HEK293 (cell line): ENCODE measurements around the gene DBNL.

Experiments used
- CTCF ChIA-PET: fragments of 350-600 bp; formaldehyde crosslinking; extraction: SDS; loops from one replicate; lab custom pipeline; 2021; ENCODE audit warnings: antibody characterized with exemption; lab: Yijun Ruan, JAX
- POLR2A ChIA-PET: fragments of 300-600 bp; formaldehyde crosslinking; extraction: SDS; loops from one replicate; lab custom pipeline; 2020; ENCODE audit warnings: antibody characterized with exemption, inconsistent platforms; lab: Yijun Ruan, JAX
- H3K27ac ChIP-seq: fragments of 200-500 bp; sonication (Bioruptor generic); 2 replicates; pipeline ENCODE4 v1.5.1; 2014; ENCODE audit warnings: low read depth, low read length, control low read depth, inconsistent platforms; ENCODE audit errors: extremely low read depth
- H3K36me3 ChIP-seq, 2 experiments: fragments of 200-500 bp in 1 of 2; sonication (Bioruptor generic) in 1 of 2; 1 replicate in 1 of 2; 2 replicates in 1 of 2; pipeline ENCODE4 v1.5.1; 2014 to 2017; ENCODE audit warnings: inconsistent platforms in 2 of 2, low read length in 2 of 2; ENCODE audit not compliant: control insufficient read depth in 2 of 2, insufficient read depth in 1 of 2
- H3K4me1 ChIP-seq: fragments of 200-500 bp; sonication (Bioruptor generic); 2 replicates; pipeline ENCODE4 v1.5.1; 2014; ENCODE audit warnings: mild to moderate bottlenecking, low read length, inconsistent platforms; ENCODE audit not compliant: control insufficient read depth, insufficient read depth
- H3K4me3 ChIP-seq: 2 replicates; pipeline ENCODE4 v1.5.1; 2011; ENCODE audit warnings: low read depth, mild to moderate bottlenecking, control low read depth, low read length, moderate library complexity
- H3K9me3 ChIP-seq: fragments of 200-500 bp; sonication (Bioruptor generic); 2 replicates; pipeline ENCODE4 v1.5.1; 2014; ENCODE audit warnings: low read depth, low read length, inconsistent platforms; ENCODE audit not compliant: control insufficient read depth, insufficient read depth
- MEIS1 ChIP-seq: sonication (generic); formaldehyde crosslinking; IDR thresholded peaks from 2 replicates; pipeline ENCODE4 v1.8.1; 2022; ENCODE audit warnings: missing genetic modification reagents, mild to moderate bottlenecking, borderline replicate concordance
- OSR2 ChIP-seq: fragments of 450-650 bp; formaldehyde crosslinking; IDR thresholded peaks from 2 replicates; pipeline ENCODE4 v1.5.1; 2016; ENCODE audit warnings: missing biosample characterization, missing genetic modification characterization
- TSHZ1 ChIP-seq: fragments of 450-650 bp; formaldehyde crosslinking; IDR thresholded peaks from 2 replicates; pipeline ENCODE4 v1.5.1; 2016; ENCODE audit warnings: missing biosample characterization, missing genetic modification characterization, borderline replicate concordance
- ZEB2 ChIP-seq: fragments of 450-650 bp; formaldehyde crosslinking; IDR thresholded peaks from 2 replicates; pipeline ENCODE4 v1.5.1; 2016; ENCODE audit warnings: missing biosample characterization, missing genetic modification characterization
- ZNF112 ChIP-seq: fragments of 450-650 bp; formaldehyde crosslinking; IDR thresholded peaks from 2 replicates; pipeline ENCODE4 v1.5.0; 2017; ENCODE audit warnings: missing biosample characterization, missing genetic modification characterization
- ZNF121 ChIP-seq: fragments of 450-650 bp; formaldehyde crosslinking; IDR thresholded peaks from 2 replicates; pipeline ENCODE4 v1.5.1; 2016; ENCODE audit warnings: missing biosample characterization, missing genetic modification characterization
- ZNF133 ChIP-seq: fragments of 450-650 bp; formaldehyde crosslinking; IDR thresholded peaks from 2 replicates; pipeline ENCODE4 v1.5.1; 2016; ENCODE audit warnings: missing biosample characterization, missing genetic modification characterization
- ZNF140 ChIP-seq: fragments of 450-650 bp; formaldehyde crosslinking; IDR thresholded peaks from 2 replicates; pipeline ENCODE4 v1.5.1; 2016; ENCODE audit warnings: missing biosample characterization, missing genetic modification characterization
- ZNF146 ChIP-seq: fragments of 450-650 bp; formaldehyde crosslinking; IDR thresholded peaks from 2 replicates; pipeline ENCODE4 v1.5.1; 2016; ENCODE audit warnings: missing biosample characterization, missing genetic modification characterization
- ZNF2 ChIP-seq: fragments of 450-650 bp; formaldehyde crosslinking; IDR thresholded peaks from 2 replicates; pipeline ENCODE4 v1.5.1; 2016; ENCODE audit warnings: missing biosample characterization, missing genetic modification characterization
- ZNF394 ChIP-seq: fragments of 450-650 bp; formaldehyde crosslinking; IDR thresholded peaks from 2 replicates; pipeline ENCODE4 v1.5.1; 2016; ENCODE audit warnings: missing biosample characterization, missing genetic modification characterization, mild to moderate bottlenecking, moderate library complexity, borderline replicate concordance
- ZNF404 ChIP-seq: fragments of 450-650 bp; formaldehyde crosslinking; IDR thresholded peaks from 2 replicates; pipeline ENCODE4 v1.5.1; 2017; ENCODE audit warnings: missing biosample characterization, missing genetic modification characterization
- ZNF514 ChIP-seq: fragments of 450-650 bp; formaldehyde crosslinking; IDR thresholded peaks from 2 replicates; pipeline ENCODE4 v1.5.1; 2016; ENCODE audit warnings: missing biosample characterization, missing genetic modification characterization
- ZNF544 ChIP-seq: fragments of 450-650 bp; formaldehyde crosslinking; IDR thresholded peaks from 2 replicates; pipeline ENCODE4 v1.5.0; 2017; ENCODE audit warnings: missing biosample characterization, missing genetic modification characterization
- ZNF837 ChIP-seq: fragments of 450-650 bp; formaldehyde crosslinking; IDR thresholded peaks from 2 replicates; pipeline ENCODE4 v1.5.1; 2016; ENCODE audit warnings: missing biosample characterization, missing genetic modification characterization
- TF ChIP-seq, protein P1 (sequence below): fragments of 450-650 bp; formaldehyde crosslinking; IDR thresholded peaks from 2 replicates; pipeline ENCODE4 v1.5.1; 2016; ENCODE audit warnings: missing biosample characterization, missing genetic modification characterization
- TF ChIP-seq, protein P2 (sequence below): fragments of 450-650 bp; formaldehyde crosslinking; IDR thresholded peaks from 2 replicates; pipeline ENCODE4 v1.5.1; 2017; ENCODE audit warnings: missing biosample characterization, mild to moderate bottlenecking, missing genetic modification characterization, moderate library complexity
- TF ChIP-seq, protein P3 (sequence below): fragments of 450-650 bp; formaldehyde crosslinking; IDR thresholded peaks from 2 replicates; pipeline ENCODE4 v1.5.1; 2016; ENCODE audit warnings: missing biosample characterization, missing genetic modification characterization, borderline replicate concordance
- TF ChIP-seq, protein P4 (sequence below): fragments of 450-650 bp; IDR thresholded peaks from 2 replicates; pipeline ENCODE4 v1.5.1; 2018; ENCODE audit warnings: missing biosample characterization, mild to moderate bottlenecking, missing genetic modification characterization

DBNL gene

DNA sequence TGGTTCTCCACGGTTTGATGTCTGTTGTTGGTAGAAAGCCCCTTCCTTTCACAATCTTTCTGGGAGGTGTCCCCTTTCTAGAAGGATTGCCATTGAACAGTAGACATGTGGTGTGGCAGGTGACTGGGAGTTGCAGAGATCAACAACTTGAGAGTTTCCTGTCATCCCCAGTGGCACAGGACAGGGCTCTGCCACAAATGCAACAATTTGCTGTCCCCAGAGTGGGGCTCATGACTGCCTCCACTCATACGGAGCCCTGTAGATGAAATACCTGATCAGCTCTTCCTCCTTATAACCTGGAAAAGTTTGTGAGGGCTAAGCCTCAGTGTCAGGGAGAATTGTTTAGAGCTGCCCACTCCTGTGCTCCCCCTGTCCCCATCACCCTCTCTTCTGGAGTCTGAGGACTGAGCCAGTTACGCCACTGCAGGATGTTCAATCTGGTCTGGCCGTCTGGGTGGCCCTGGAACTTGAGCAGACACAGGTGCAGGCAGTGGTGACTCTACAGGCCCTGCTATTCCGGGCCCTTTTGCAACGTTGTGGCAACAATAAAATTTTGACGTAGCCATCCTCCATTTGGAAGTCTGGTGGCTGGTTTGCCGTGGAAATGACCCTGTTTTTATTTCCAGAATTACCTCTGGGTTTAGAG, 6.5 kb downstream of the DBNL start:
- H3K36me3 ChIP-seq, result peaks cover 27 to 75% of the 10 kb centered on the region in 2 experiments
- H3K4me3 ChIP-seq, result no peak overlapping the region
- TF ChIP-seq, protein P1, sequence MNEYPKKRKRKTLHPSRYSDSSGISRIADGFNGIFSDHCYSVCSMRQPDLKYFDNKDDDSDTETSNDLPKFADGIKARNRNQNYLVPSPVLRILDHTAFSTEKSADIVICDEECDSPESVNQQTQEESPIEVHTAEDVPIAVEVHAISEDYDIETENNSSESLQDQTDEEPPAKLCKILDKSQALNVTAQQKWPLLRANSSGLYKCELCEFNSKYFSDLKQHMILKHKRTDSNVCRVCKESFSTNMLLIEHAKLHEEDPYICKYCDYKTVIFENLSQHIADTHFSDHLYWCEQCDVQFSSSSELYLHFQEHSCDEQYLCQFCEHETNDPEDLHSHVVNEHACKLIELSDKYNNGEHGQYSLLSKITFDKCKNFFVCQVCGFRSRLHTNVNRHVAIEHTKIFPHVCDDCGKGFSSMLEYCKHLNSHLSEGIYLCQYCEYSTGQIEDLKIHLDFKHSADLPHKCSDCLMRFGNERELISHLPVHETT (tag by site-specific recombination), result no peak
- TF ChIP-seq ZNF2 (tag by site-specific recombination), result no peak
- TF ChIP-seq, protein P2, sequence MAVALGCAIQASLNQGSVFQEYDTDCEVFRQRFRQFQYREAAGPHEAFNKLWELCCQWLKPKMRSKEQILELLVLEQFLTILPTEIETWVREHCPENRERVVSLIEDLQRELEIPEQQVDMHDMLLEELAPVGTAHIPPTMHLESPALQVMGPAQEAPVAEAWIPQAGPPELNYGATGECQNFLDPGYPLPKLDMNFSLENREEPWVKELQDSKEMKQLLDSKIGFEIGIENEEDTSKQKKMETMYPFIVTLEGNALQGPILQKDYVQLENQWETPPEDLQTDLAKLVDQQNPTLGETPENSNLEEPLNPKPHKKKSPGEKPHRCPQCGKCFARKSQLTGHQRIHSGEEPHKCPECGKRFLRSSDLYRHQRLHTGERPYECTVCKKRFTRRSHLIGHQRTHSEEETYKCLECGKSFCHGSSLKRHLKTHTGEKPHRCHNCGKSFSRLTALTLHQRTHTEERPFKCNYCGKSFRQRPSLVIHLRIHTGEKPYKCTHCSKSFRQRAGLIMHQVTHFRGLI (tag by site-specific recombination), result no peak
- TF ChIP-seq ZNF394 (tag by site-specific recombination), result no peak
- TF ChIP-seq ZNF837, result no peak
- ChIA-PET CTCF (no interaction called here), POLR2A (no interaction called here)
- no peaks in the 10 kb centered on the region for H3K9me3 ChIP-seq
- no peaks in the 10 kb centered on the region for H3K4me1 ChIP-seq
- H3K27ac ChIP-seq, result no peak overlapping the region

DNA sequence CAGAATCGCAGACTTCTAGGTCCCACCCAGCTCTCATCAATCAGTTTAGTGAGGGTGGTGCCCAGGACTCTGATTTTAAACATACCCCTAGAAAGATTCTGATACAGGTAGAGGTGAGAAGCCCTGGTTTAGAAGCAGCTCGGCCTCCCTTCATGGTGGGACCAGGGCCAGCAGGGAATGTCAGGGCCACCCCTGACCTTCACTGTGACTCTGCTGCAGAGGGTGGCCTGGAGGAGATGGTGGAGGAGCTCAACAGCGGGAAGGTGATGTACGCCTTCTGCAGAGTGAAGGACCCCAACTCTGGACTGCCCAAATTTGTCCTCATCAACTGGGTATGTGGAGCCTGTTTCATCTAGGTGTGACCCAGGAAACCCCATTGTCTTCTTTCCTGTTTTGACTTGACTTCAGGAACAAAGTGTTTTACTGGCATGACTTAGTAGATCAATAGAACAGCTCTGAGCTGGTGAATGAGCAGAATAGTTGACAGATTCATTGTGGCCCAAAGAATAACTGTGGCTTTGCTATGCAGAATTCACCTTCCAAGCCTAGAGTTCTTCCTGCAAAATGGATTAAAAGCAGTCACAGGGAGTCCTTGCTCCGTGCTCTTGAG, 7.2 kb downstream of the DBNL start:
- Histone ChIP-seq H3K36me3 (peaks cover 27 to 75% of the 10 kb centered on the region in 2 experiments), H3K9me3 (no peaks in the 10 kb centered on the region), H3K27ac (no peak overlapping the region), H3K4me3 (no peak overlapping the region), H3K4me1 (no peaks in the 10 kb centered on the region)
- ChIA-PET CTCF (no interaction called here), POLR2A (interaction anchor here (0.7 kb wide), 1 partner anchor 149 kb away, joined by 4 read pairs; the partner anchor contains the start of gene YKT6)
- TF ChIP-seq ZNF112 (tag by site-specific recombination) (no peak), ZNF133 (tag by site-specific recombination) (no peak), ZNF544 (tag by site-specific recombination) (no peak), MEIS1 (CRISPR knock-in tag) (no peak), ZNF514 (tag by site-specific recombination) (no peak), TSHZ1 (tag by site-specific recombination) (no peak), ZEB2 (tag by site-specific recombination) (no peak), OSR2 (no peak), ZNF140 (no peak), ZNF404 (tag by site-specific recombination) (no peak), ZNF121 (tag by site-specific recombination) (no peak), ZNF146 (no peak)
- TF ChIP-seq, protein P3, sequence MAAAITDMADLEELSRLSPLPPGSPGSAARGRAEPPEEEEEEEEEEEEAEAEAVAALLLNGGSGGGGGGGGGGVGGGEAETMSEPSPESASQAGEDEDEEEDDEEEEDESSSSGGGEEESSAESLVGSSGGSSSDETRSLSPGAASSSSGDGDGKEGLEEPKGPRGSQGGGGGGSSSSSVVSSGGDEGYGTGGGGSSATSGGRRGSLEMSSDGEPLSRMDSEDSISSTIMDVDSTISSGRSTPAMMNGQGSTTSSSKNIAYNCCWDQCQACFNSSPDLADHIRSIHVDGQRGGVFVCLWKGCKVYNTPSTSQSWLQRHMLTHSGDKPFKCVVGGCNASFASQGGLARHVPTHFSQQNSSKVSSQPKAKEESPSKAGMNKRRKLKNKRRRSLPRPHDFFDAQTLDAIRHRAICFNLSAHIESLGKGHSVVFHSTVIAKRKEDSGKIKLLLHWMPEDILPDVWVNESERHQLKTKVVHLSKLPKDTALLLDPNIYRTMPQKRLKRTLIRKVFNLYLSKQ, result no peak
- TF ChIP-seq, protein P4, sequence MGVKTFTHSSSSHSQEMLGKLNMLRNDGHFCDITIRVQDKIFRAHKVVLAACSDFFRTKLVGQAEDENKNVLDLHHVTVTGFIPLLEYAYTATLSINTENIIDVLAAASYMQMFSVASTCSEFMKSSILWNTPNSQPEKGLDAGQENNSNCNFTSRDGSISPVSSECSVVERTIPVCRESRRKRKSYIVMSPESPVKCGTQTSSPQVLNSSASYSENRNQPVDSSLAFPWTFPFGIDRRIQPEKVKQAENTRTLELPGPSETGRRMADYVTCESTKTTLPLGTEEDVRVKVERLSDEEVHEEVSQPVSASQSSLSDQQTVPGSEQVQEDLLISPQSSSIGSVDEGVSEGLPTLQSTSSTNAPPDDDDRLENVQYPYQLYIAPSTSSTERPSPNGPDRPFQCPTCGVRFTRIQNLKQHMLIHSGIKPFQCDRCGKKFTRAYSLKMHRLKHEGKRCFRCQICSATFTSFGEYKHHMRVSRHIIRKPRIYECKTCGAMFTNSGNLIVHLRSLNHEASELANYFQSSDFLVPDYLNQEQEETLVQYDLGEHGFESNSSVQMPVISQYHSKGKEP (tag by site-specific recombination), result no peak
